SK-N-SH treated with all-trans-retinoic acid at 6 μM for 48 hours (cell line): ENCODE results near the gene PNN.
"Not testable (repeated sequence)": the region's sequence is repeated elsewhere in the genome, so short reads cannot be mapped to it uniquely, and the experiment has no call there.

Source experiments
- ARNTL ChIP-seq: fragments of 450-650 bp; formaldehyde crosslinking; IDR thresholded peaks from 2 replicates; pipeline ENCODE4 v1.5.0; 2020; ENCODE audit warnings: low read depth, mild to moderate bottlenecking, moderate library complexity, borderline replicate concordance
- RARB ChIP-seq: fragments of 250-450 bp; sonication (Bioruptor Pico); IDR thresholded peaks from 2 replicates; pipeline ENCODE4 v1.8.0; 2021; ENCODE audit warnings: mild to moderate bottlenecking, moderate library complexity

DNA sequence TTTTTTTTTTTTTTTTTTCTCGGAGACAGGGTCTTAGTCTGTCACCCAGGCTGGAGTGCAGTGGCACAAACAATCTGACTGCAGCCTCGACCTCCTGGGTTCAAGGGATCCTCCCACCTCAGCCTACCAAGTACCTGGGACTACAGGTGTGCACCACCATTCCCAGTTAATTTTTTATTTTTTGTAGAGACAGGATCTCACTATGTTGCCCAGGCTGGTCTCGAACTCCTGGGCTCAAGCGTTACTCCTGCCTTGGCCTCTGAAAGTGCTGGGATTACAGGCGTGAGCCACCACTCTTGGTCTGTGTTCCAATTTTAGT, 8.6 kb downstream of the PNN start:
- TF ChIP-seq ARNTL, RARB (CRISPR knock-in tag): not testable (repeated sequence)
